Femur (tissue), 1 donor: ENCODE measurements around the gene MMD.
"Not testable (repeated sequence)": the region's sequence is repeated elsewhere in the genome, so short reads cannot be mapped to it uniquely, and the experiment has no call there.

ENCODE experiments used
- DNase-seq: peaks from one replicate; pipeline ENCODE4 v3.0.0-alpha.2; 2017

Gene MMD

DNA sequence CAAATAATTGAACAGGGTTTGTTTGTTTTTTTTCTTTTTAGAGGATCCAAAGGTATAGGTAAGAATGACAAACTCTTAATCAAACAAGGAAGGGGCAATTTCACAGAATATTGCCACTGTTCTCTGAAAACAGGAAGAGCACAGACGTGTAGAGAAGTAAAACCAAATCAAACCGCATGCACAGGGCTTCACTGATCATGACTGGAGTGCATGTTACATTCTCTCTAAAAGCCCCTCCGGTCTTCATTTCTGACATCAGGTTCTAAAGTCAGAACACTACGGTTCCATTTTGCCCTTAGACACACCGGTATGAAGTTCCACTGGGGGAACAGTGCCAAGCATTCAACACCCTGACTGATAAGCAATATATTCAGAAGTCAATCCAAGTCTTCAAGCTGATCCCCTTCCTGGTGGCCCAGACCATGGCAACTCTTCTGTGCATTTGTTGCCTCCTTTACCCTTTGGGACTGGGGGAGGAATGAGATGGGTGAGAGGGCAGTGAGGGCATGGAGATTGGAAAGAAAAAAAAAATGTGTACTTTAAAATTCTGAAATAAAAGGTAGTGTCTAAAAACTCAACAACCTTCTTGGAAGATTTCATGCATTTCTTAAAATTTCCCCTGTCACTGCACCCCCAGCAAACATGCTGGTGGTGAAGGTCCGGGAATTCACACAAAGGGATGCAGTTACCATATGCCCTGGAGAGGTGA lies 1.4 kb downstream of the MMD start:
- no peak for DNase-seq

DNA sequence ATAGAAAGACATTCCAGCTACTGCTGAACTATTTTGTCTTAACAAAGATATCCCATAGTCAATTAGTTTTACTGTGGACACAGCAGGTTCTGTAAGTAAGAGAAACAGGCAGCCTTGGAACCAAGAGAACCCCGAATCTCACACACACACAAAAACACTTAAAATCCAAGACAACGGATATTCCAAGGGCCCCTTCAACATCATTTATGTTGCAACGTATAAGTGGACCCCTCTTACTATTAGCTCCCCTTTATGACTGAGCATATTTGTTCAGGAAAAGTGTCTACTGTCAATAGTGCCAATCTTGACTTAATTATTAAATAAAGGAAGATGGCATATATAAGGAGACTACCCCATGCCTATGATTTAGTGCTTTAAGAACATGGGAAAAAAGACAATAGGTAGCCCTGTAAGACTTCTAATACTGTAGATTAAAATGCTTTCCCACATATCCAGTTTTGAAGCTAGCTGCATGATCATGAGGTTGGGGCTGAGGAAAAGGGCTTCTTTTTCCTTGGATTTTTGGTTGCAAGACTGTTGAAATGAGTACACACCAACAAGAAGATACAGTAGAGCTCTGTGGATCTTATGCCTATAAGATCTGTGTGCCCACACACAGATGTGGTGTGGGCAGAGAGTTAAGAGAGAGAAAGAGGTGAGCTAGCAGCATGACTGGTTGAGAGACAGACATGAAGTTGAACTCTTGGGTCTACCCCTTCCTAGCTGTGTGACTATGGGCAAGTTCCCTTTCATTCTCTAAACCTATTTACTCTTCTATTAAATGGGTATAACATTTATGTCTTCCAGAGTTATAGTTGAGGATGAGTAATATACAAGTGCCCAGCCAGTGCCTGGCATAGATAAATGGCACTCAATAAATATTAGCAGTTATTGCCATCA lies 3.0 kb downstream of the MMD start:
- no peak for DNase-seq

DNA sequence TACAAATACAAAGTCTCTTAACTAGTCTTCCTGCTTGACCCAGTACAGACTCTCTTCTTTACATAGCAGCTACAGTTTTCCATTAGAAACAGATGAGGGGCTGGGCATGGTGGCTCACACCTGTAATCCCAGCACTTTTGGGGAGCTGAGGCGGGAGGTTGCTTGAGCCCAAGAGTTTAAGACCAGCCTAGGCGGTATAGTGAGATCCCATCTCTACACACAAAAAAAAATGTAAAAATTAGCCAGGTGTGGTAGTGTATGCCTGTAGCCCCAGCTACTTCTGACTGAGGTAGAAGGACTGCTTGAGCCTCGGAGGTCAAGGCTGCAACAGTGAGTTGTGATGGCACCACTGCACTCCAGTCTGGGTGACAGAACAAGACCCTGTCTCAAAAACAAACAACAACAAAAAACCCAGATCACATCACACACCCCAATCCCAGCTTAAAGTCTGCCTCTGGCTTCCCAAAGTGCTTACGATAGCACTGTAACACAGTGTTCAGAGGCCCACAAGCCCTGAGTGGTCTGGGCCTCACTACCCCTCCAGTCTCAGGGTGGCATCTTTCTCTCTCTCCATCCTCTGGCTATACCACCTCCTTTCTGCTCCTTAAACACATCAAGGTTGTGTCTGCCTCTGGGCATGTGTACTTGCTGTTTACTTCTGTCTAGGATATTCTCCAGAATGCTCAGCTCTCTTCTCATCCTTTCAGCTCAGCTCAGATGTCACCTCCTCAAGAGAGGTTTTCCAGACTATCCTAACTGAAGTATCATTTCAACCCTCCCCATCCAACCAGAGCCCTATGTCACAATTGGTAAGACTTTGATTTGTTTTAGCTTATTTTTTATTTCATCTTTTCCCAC lies 4.0 kb downstream of the MMD start:
- no peak for DNase-seq

DNA sequence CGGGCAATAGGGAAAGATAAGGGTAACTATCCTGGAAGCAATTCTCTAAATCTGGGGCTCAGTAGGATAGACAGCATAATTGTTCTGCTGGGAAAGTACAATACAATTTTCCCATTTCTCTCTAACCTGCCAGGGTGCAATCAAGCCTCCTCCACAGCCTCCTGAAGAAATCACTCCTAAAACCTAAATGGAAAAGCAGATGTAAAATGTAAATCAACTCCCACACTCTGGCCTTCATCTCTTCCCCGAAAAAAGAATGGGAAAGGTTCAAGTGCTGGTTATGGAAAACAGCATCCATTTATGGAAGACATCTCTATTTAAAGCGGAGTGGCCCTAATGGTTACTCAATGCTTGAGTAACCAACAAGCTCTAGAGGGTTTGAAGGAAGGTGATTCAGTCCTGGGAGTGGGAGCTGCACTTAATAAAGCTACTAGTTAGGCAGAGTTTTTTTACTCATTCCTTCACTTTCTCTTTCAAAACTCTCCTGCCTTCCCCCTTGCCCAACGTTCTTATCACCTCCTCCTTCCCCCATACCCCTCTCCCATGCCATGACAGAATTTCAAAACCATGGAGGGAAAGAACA lies 5.1 kb downstream of the MMD start:
- no peak for DNase-seq

DNA sequence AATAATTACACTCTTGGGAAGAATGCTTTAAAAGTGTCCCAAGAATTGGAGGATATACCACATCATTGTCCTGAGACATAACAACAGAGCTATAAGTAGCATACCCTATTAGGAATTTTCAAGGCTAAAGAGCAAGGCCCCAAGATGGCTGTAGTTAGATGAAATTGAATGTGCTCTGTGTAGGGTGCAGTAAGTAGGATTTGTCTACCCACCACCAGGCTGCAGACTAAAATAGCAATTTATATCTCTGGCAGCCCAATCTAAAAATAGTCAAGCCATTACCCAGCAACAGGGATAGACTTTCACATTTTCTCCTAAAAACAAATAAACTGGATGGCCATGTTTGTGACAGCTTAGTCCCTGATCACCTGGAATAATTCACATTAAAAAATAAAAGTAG lies 5.6 kb downstream of the MMD start:
- no peak for DNase-seq

DNA sequence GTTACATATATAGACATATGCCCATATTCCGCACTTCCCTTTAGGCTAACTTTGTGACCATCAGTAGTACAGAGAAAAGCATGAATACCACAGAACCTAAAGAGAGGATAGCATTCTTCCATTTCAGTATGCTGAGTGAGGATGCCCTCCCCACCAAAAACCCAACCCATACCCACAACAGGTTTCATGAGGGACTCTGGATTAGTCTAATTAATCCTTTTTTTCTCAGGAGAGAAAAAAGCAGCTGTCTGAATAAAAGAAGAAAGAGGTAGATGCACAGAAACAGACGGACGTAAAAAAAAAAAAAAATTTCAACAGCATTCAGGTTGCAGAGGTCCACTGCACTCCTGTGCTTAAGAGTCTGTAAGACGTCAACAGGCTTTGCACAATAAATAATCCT lies 6.7 kb downstream of the MMD start:
- DNase-seq: no peak

DNA sequence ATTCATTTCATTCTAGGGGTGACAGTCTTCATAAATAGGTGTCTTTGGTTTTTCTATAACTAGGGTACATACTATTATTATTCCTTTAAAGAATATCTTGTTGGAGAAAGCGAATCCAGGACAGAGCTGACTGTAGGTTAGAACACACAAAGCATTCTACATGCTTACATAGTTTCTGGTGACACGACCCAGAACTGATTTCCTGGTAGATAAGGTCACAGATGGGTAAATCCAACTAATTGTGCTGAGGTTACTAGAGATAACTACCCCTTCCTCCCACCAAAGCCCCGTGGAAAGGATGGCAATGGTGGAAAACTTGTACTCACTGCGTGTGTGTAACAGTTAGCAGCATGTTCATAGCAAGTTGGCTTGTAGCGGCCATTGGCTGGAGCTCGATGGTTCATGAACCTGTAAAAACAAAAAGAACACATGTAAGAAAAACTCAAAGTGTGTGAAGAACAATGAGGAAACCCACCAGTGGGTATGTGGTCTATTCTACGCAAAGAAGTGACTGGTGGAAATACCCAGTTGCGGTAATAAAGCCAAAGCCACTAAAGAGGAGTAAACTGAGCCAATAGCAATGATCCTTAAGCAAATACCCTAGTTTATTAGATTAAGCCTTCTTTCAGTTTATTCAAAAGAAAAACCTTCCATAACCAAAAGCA lies 7.7 kb downstream of the MMD start:
- DNase-seq: no peak

DNA sequence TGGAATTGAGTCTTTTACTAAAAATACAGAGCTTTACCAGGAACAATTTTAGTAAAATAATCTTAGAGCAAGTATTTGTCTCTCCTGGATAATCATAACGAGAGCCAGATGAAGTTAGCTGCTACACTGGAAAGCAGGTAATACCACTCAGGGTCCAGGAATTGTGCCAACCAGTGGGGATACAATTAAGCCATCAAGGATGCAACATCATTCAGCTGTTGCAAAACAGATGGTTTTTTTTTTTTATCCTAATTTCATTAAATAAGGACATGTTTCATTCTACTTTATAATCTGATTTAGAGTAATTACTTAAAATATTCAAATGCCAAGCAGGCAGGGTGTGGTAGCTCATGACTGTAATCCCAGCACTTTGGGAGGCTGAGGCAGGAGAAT lies 10.2 kb downstream of the MMD start:
- no peak for DNase-seq

DNA sequence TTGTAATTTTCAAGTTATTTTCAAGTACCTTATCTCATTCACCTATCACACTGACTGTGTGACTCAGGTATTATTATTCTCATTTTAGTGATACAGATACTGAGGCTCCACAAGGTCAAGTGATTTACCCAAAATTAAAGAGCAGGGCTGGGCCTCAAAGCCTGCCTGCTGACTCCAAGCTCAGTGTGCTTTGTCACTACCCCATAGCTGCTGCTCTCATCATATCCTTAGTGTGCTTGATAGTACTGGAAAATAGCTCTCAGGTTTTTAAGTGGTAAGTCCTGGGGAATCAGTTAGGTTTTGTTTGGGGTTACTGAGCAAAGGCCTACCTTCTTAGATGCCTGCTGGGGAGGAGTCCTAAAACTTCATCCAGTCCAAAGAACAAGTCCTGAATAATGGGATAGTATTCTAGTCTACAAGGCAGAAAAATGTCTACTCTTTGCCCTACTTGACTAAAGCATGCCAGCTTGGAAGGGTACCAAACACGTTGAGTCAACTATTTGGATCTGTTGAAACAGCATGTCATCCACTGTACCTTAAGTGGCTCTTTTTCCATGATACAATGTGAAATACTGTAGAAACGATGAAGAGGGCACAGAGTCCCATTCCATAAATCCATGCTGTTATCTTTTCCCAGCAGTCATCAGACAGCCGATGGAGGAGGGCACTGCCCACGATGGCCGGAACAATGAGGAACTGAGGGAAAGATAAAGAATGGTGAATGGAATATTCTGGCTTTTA lies 10.7 kb downstream of the MMD start:
- DNase-seq: no peak

DNA sequence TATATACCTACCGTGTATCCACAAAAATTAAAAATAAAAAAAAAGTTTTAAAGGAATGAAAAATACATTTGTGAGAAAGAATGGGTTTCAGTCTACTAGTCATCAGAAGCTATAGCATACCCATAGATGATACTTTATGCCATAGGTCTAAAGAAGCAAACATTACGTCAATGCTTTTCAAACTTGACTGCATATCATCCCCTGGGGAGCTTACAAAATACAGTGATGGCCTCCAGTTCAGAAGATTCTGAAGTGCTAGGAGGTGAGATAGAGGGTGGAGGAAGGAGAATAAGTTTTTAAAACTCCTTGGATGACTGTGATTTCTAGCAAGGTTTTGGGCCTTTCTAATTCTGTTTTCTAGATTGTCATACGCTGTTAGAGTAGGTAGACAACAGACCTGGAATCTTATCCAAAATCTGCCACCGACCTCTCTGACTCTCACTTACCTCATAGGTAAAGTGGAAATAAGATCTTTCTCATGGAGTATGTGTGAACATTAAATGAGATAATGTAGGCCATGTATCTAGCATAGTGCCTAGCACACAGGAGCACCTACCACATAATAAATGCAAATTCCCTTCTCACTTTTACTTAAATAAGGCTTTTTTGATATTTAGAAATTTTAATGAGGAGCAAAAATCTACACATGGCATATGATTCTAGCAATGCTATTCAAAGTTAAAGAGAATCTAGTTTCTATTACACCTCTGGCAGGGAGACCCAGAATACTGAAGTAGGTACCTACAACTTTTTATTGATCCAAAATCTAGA lies 12.4 kb downstream of the MMD start:
- no peak for DNase-seq

DNA sequence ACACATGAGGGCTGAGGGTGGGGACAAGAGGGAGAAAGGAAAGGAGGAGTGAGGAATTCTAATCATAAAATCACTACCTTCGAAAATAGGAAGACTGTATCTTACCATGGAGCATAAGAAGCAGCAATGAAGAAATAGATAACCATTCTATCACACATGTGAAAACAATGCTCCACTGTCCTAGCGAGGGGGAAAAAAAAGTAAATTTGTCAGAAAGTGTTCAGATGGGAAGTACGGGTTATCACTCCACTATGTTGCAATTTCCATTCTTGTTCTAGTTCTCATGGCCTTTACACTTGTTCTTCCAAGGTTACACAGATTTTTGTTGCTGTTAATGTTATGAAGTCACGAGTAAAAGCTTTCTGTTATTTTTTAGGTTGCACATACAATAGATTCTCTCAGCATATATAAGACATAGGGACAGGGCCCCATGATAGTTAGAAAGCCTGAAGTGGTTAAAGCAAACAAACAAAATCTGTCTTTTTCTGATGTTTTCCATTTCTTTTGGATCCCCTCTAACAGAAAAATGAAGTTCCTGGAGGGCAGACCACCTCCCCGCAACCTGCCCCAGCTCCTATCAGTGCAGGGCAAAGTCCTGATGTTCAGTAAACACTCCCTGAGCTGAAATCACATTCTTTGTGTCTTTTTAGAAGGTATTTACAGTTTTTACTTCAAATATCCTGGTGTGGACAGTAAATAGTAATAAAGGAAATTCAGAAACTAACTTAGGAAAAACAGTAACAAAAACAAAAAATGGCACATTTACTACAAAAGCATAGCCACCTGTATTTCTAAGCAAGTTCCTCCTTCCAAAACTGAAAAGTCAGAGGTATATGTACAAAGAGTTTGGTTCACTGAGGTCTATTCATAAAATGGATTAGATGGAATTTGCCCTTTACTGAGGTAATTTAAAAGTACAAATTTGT lies 13.7 kb downstream of the MMD start:
- DNase-seq: no peak

DNA sequence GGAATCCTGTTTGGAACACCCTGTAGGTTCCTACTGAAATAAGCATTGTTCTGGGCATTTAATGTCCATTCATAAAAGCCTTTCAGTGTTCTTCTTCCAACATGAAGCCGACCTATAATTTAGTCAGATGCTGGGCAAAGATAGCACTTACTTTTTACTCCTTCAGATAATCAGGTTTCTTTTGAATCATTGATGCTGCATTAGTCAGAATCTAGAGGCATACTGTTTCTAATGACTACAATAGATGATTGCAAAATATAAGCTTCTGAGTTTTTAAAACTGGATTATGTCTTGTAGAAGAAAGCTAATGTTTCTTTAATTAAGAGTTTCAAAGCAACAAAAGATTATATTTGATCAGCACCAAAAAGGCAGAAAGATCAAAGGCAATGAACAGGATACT lies 16.0 kb downstream of the MMD start:
- DNase-seq: no peak

DNA sequence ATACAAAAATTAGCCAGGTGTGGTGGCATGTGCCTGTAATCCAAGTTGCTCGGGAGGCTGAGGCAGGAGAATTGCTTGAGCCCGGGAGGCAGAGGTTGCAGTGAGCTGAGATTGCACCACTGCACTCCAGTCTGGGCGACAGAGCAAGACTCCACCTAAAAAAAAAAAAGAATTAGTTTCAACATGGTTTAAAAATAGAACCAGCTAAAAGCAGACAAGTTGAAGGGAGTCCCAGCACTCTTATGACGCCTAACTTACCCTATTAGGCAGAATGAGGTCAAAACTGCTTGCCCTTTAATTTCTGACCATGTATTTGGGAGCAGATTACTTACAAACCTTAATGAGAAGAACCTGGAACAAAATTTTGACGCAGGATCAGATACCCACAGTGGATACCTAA lies 17.4 kb downstream of the MMD start:
- DNase-seq: not testable (repeated sequence)

DNA sequence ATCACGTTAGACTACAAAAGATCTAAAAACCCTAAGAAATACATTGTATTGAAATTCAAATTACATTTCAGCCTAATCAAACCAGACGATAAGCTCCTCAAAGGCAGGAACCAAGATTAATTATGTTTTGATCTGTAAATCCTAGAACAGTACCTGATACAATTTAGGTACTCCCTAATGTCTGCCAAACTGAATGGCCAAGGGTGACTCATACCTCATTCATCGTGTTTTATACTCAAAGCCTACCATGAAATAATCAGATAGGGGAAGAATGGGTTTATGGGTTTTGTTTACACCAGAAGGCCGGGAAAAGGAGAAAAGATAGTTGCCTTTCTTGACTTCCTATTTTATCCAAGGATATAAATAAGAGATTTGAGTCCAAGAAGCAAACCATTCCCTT lies 19.3 kb downstream of the MMD start:
- DNase-seq: no peak

DNA sequence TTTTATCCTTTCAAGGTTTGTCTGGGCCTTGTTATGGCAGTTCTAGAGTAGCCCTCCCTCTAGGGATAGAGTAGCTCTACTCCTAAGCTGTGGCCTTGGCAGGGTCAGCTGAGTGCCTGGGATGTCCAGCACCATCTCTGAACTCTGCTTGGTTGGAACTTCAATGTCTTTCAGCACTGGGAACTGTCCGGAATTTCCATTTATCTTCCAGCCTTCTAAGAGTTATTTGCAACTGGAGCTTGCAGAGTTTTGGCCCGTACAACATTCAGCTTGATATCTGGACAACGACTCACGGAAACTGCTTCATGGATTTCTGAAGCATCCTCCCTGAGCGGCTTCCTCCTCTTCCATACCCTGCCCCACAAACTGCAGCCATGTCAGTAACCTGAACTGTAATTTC lies 22.9 kb downstream of the MMD start:
- no peak for DNase-seq

DNA sequence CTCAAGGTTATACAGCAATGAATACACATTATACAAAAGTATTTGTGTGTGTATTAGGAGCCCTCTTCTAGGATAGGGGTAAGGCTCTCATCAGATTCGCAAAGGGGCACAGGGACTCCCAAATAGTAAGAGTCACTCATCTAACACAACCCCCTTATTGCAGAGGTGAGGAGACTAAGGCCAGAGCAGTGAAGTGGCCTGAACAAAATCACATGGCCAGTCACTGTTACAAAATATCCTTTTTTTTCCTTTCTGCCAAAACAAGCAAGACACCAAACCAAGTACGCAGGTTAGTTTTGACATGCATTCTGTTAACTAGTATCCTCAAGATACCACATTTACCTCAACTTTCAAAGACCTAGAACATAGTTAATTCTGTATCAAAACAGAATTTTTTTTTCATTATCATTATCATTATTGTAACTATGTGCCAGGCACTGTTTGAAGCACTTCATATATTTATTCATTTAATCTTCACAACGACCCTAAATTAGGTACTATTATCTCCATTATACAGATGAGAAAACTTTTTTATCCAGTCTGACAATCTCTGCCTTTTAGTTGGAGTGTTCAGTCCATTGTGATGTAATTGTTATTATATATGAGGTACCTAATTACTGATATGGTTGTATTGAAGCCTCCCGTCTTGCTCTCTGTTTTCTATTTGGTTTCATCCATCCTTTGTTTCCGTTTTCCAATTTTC lies 25.7 kb downstream of the MMD start:
- DNase-seq: no peak

DNA sequence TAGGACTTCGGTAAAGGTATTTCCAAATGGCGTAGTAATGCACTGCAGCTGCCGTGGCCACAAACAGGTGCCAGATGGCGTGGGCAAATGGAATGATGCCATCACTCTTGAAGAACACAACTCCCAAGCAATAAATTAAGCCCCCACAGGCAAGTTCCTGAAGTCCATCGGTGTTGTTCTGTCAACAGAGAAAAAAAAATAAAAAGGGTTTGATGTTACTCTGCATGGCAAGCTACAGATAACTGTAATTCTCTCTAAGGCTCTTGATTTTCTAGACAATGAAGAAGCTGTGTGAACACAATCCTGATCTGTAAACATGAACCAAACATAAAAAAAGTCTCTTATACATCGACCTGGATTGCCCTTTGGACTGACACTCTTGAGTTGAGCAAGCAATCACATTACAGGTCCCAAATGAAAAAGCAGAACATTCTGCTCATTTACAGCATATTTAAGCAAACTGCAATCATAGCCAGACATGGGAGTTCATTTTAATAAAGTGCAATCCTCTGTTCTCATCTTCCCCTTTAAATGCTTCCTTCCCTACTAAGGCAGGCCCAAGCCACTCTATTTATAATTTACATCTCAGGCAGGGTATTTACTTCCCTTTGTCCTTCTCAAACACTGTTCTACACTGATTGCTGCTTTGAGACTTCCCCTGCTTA lies 27.1 kb downstream of the MMD start:
- DNase-seq: peak; percentile 42

DNA sequence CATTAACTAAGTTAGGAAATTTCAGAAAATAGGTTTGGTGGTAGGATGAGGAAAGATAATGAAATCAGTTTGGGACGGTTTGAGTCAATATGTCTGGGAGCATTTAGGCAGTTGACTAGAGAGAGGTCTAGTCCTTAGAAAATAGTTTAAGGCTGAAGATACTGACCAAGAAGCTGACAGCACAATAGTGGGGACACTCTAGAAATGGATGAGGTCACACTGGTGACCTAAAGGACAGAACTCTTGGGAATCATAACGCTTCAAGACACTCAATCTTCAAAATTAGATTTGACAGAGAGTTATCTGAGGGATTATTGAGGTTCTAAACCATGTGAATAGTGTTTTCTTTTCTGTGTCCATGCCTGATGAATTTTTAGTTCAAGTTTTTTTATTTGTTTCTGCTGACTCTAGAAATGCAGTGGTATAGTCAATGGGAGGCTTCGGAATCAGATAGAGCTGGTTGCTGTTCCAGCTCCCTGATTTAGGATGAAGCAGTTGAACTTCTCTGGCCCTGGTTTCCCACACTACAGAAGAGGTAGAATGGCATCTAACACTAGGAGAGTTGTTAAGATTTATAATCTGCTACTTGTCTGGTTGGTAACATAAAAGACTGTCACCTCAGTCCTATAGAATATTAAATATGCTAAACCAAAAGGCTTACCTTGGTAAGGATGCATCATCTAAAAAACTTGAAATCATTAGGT lies 29.7 kb downstream of the MMD start:
- DNase-seq: no peak
